WTC11 (cell line): Measurements from ENCODE around the gene CCR3. TPM values are rescaled to one million over a fixed set of nuclear protein-coding genes. Genes with fewer than 3 reads are reported as not detected.

Experiments used
- ATAC-seq: fragments of 200-7000 bp; cut with Tn5 transposase; 2 replicates; pipeline ENCODE4 v1.10.0; 2021; ENCODE audit warnings: mild to moderate bottlenecking, moderate library complexity
- CTCF ChIA-PET: fragments of 300-600 bp; sonication (Branson Sonifier 250); formaldehyde crosslinking; loops from one replicate; lab custom pipeline; 2021; ENCODE audit warnings: antibody characterized with exemption; lab: Charles Lee
- POLR2A ChIA-PET: fragments of 350-600 bp; sonication (Branson Sonifier 250); formaldehyde crosslinking; loops from one replicate; lab custom pipeline; 2021; ENCODE audit warnings: antibody characterized with exemption; lab: Charles Lee
- DNase-seq: peaks from one replicate; pipeline ENCODE4 v3.0.0; 2021; ENCODE audit warnings: low spot score
- H3K27ac Mint-ChIP-seq: 2 replicates; pipeline ENCODE4 v1.8.0; 2021; ENCODE audit warnings: mixed read lengths
- H3K27me3 Mint-ChIP-seq: 2 replicates; pipeline ENCODE4 v1.8.0; 2021; ENCODE audit warnings: low read depth, mild to moderate bottlenecking, moderate library complexity, mixed read lengths
- H3K36me3 Mint-ChIP-seq: 2 replicates; pipeline ENCODE4 v1.8.0; 2021; ENCODE audit warnings: mixed read lengths
- H3K4me1 Mint-ChIP-seq: 2 replicates; pipeline ENCODE4 v1.8.0; 2022; ENCODE audit warnings: mixed read lengths
- H3K4me3 Mint-ChIP-seq: 2 replicates; pipeline ENCODE4 v1.8.0; 2021; ENCODE audit warnings: mild to moderate bottlenecking, moderate library complexity, mixed read lengths
- H3K9me3 Mint-ChIP-seq: 2 replicates; pipeline ENCODE4 v1.8.0; 2021; ENCODE audit warnings: mixed read lengths
- AFF4 ChIP-seq: sonication (generic); formaldehyde crosslinking; IDR thresholded peaks from 2 replicates; pipeline ENCODE4 v1.8.1; 2023; ENCODE audit warnings: mild to moderate bottlenecking, missing genetic modification reagents, borderline replicate concordance
- CREB1 ChIP-seq: sonication (generic); formaldehyde crosslinking; IDR thresholded peaks from 2 replicates; pipeline ENCODE4 v1.8.0; 2023; ENCODE audit warnings: mild to moderate bottlenecking, missing genetic modification reagents
- CTCF ChIP-seq: fragments of 200-600 bp; IDR thresholded peaks from 2 replicates; pipeline ENCODE4 v1.8.0; 2022; ENCODE audit warnings: antibody characterized with exemption
- FOXP1 ChIP-seq: sonication (generic); formaldehyde crosslinking; IDR thresholded peaks from 2 replicates; pipeline ENCODE4 v1.8.0; 2022; ENCODE audit warnings: missing genetic modification reagents, mild to moderate bottlenecking, moderate library complexity, borderline replicate concordance
- GRHL2 ChIP-seq: fragments of 250-450 bp; sonication (Bioruptor Pico); IDR thresholded peaks from 2 replicates; pipeline ENCODE4 v1.8.0; 2022; ENCODE audit warnings: mild to moderate bottlenecking, moderate library complexity; ENCODE audit not compliant: insufficient replicate concordance, severe bottlenecking
- JUN ChIP-seq: sonication (generic); formaldehyde crosslinking; IDR thresholded peaks from 2 replicates; pipeline ENCODE4 v1.8.0; 2023; ENCODE audit warnings: mild to moderate bottlenecking, missing genetic modification reagents
- MAX ChIP-seq: sonication (generic); formaldehyde crosslinking; IDR thresholded peaks from 2 replicates; pipeline ENCODE4 v1.8.0; 2022; ENCODE audit warnings: mild to moderate bottlenecking, missing genetic modification reagents
- NFYB ChIP-seq: sonication (generic); formaldehyde crosslinking; conservative IDR thresholded peaks from 2 replicates; pipeline ENCODE4 v1.8.0; 2022; ENCODE audit warnings: low read depth, missing genetic modification reagents
- NR3C1 ChIP-seq: sonication (generic); formaldehyde crosslinking; conservative IDR thresholded peaks from 2 replicates; pipeline ENCODE4 v1.8.1; 2023; ENCODE audit warnings: low read depth, mild to moderate bottlenecking, missing genetic modification reagents
- OVOL2 ChIP-seq: fragments of 250-450 bp; sonication (Bioruptor Pico); IDR thresholded peaks from 2 replicates; pipeline ENCODE4 v1.9.0; 2021; ENCODE audit warnings: mild to moderate bottlenecking, borderline replicate concordance
- PRDM15 ChIP-seq: sonication (generic); formaldehyde crosslinking; IDR thresholded peaks from 2 replicates; pipeline ENCODE4 v1.8.0; 2022; ENCODE audit warnings: missing genetic modification reagents
- ZBTB43 ChIP-seq: sonication (generic); formaldehyde crosslinking; IDR thresholded peaks from 2 replicates; pipeline ENCODE4 v1.8.1; 2023; ENCODE audit warnings: mild to moderate bottlenecking, missing genetic modification reagents
- ZNF232 ChIP-seq: sonication (generic); formaldehyde crosslinking; IDR thresholded peaks from 2 replicates; pipeline ENCODE4 v1.8.0; 2022; ENCODE audit warnings: mild to moderate bottlenecking, missing genetic modification reagents
- ZNF425 ChIP-seq: fragments of 250-450 bp; sonication (Bioruptor Pico); conservative IDR thresholded peaks from 2 replicates; pipeline ENCODE4 v1.9.0; 2021; ENCODE audit warnings: mild to moderate bottlenecking
- total RNA-seq: library from RNA; stranded (reverse); gene quantifications from 3 replicates; pipeline ENCODE4 v1.2.3, GENCODE V29; 2021

Gene CCR3
- total RNA-seq, 1 experiment from 2014 or later, result not detected

- no peak for TF ChIP-seq MAX (CRISPR knock-in tag)
- no peak for TF ChIP-seq JUN
- TF ChIP-seq ZNF425 (CRISPR knock-in tag), result no peak
- TF ChIP-seq ZNF232 (CRISPR knock-in tag), result no peak
- TF ChIP-seq GRHL2 (CRISPR knock-in tag), result no peak
- no peak for TF ChIP-seq OVOL2 (CRISPR knock-in tag)
- TF ChIP-seq AFF4, result no peak
- no peak for TF ChIP-seq CREB1 (CRISPR knock-in tag)
- no peak for TF ChIP-seq ZBTB43 (CRISPR knock-in tag)
- TF ChIP-seq PRDM15 (CRISPR knock-in tag), result no peak
- TF ChIP-seq NFYB (CRISPR knock-in tag), result no peak
- TF ChIP-seq NR3C1 (CRISPR knock-in tag), result no peak
- no peak for TF ChIP-seq CTCF
- no peak for TF ChIP-seq FOXP1 (CRISPR knock-in tag)
- Mint-ChIP-seq H3K4me1 (no peaks in the 10 kb centered on the region), H3K27me3 (no peaks in the 10 kb centered on the region; the same call in 1 of the 2 replicates), H3K27ac (no peak overlapping the region), H3K4me3 (no peak overlapping the region), H3K9me3 (no peaks in the 10 kb centered on the region), H3K36me3 (no peaks in the 10 kb centered on the region)
- ChIA-PET CTCF (interaction anchor here (1.0 kb wide), 1 partner anchor 21 kb away, joined by 3 read pairs; no protein-coding TSS in a partner anchor), POLR2A (no interaction called here)
- ATAC-seq (no peak), DNase-seq (no peak)
Observed at GRCh38 chr3:46297658-46298423, 55.6 kb downstream of the CCR3 start.
